COLO668 (cell line): ENCODE measurements around the gene SLC25A26.
"Not testable (repeated sequence)": the region's sequence is repeated elsewhere in the genome, so short reads cannot be mapped to it uniquely, and the experiment has no call there.

Experiments used
- DNase-seq: peaks from one replicate; lab custom pipeline; 2025; ENCODE audit not compliant: unreplicated experiment; lab: John Stamatoyannopoulos, UW

SLC25A26 gene

DNA sequence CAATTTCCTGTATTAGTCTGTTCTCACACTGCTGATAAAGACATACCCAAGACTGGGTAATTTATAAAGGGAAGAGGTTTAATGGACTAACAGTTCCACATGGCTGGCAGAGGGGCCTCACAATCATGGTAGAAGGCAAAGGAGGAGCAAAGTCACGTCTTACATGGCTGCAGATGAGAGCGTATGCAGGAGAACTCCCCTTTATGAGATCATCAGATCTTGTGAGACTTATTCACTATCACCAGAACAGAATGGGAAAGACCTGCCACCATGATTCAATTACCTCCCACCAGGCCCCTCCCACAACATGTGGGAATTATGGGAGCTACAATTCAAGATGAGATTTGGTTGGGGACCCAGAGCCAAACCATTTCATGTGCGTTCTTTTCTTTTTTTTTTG is 5.3 kb downstream of the SLC25A26 start:
- DNase-seq: not testable (repeated sequence)

DNA sequence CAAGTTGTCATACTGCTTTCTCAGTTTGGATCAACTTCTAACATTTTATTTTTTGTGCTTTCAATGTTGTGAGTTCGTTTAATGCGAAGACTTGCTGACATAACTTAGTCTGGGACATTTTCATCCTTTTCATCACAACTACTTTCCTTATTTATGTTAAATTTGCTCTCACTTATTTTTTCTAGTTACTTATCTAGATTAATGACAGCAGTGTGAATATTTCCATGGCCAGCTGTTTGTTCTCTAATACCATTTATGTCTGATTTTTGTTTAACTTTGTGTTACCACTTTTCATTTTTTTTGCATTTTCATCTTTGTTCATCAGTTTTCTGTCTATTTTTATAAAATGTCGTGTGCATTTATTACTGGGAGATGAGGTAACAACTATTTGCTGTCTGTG is 6.2 kb downstream of the SLC25A26 start:
- DNase-seq: no peak

DNA sequence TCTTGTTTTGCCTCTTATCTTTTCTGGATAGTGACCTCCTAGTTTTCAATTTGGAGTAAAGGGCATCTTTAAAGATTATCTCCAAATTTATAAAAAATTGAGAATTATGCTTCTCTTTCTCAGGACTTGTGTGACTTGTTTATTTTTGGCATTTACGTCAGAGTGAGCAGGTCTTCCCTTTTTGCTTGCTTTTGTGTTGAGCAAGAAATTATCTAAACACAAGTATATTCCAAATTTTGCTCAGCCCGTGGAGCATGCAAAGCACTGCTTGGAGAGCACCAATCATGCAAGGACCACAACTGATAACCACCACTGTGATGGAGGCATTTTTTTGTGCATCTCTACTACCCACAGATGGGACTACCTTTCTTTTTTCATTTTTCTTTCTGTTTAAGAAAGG is 7.1 kb downstream of the SLC25A26 start:
- no peak for DNase-seq

DNA sequence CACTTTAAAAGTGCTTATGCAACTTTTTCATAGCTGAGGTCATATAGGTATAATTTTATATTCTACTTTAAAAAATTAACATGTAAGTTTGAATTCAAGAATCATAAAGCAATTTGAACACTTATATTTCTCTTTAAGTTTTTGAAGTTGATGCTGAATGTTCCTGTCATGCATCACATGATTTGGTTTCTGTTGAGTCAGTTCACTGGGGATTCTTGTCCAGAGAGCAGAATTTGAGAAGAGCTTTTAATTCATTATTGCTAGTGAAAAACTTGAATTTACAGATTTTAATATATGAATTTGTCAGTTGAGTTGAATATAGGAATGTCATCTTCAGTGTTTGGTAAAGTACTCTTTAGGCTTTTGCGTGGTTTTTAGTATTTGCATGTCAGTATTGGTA is 7.9 kb downstream of the SLC25A26 start:
- no peak for DNase-seq

DNA sequence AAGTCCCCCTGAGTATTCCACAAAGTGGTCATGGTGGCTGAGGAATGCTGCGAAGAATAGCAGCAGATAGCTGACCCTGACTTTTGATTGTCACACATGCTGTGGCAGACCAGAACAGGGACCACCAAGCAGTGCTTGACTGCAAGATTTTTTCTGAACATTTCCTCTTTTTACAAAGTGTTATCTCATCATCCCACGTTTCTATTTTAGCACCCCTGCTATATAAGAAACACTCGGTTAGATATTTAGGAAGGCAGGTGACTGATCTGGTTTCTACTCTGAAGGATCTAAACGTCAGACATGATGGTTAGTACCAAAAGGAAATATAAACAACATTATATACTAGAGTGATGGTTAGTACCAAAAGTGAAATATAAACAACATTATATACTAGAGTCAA is 9.1 kb downstream of the SLC25A26 start:
- no peak for DNase-seq

DNA sequence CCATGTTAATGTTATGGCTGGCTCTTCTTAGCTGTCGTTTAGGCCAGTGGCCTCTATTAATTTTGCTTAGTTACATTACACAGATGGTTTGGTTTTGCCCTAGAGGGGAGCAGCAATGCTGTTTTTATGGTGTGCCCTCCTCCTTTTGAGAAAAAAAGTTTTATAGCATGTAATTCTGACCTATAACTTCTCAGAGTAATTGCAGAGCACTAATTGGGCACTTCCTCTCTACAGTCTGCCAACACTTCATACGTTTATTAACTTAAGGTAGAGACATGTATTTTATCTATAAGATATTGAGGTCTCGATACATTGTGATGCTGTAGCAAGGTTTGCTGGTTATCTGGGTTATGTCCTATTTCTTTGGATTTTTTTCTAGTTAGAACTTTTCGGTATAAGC is 12.2 kb downstream of the SLC25A26 start:
- DNase-seq: no peak

DNA sequence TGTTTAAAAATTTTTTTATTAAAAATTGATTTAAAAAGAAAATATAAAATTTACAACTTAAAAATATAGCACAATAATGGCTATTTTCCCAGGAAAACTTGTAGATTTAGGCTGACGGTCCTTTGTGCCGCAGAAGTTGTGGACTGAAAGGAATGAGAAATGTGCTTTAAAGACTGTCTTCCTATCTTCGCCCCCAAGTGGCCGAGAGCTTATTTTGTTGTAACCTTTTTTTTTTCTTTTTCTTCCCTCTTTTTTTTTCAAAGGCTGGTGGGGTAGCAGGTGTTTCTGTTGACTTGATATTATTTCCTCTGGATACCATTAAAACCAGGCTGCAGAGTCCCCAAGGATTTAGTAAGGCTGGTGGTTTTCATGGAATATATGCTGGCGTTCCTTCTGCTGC is 15.5 kb downstream of the SLC25A26 start:
- DNase-seq: no peak

DNA sequence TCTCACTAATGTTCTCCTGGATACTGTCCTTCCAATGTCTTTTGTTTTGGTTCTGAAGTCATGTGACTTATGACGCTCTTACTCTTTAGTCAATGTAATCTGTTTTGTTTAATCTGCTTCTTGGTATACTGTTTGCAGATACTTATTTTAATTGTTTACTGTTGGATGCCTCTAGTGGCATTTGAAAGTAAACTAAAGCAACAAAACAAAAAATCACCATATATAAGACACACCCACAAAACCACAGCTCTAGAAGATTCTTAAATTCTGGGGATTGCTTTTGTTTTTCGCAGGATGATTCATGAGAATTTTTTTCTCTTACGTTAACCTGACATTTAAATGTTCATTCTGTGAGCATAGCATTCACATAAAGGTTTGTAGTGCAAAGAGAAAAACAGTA is 16.8 kb downstream of the SLC25A26 start:
- no peak for DNase-seq

DNA sequence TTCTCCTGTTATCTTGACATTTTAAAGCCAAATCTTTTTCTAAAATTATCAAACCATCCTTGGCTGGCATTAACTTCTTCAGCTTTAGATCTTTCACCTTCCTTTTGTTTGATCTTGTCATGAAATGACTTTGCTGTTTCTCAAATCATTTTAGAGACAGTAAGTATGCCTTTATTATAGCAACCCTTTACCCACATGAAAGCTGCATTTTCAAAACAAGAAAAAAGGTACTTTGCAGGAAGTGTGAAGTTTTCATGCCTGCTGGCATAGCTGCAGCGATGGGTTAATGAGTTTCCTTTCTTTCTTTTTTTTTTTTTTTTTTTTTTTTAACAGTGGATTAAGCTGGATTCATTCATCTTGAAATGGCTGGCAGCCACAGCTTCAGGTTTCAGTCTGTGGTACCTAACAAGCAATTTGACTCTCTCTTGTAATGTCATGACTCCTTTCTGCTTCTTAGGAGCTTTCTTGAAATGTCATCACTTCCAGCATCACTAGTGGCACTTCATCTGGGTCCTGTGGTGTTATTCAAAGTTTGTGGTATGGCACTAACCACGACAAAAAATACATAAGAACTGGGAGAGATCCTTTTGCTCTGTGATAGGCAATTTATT is 18.8 kb downstream of the SLC25A26 start:
- DNase-seq: no peak

DNA sequence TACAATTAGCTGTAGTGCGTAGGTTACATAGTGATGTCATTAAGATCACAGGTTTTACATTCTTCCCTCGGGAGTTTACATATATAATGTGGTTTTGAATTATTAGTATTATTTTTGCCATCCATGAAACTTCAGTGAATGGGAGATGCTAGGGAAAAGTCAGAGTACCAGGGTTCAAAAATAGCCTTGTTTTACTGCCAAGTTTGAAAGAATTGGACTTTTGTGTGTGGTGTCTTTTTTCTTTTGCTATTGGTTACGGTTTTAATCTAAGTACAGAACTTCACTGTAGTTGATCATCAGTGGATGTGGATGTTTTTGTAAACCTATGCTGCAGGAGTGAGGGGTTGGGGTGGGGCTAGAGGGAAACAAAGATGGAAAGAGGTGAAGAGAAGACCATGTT is 20.7 kb downstream of the SLC25A26 start:
- DNase-seq: no peak

DNA sequence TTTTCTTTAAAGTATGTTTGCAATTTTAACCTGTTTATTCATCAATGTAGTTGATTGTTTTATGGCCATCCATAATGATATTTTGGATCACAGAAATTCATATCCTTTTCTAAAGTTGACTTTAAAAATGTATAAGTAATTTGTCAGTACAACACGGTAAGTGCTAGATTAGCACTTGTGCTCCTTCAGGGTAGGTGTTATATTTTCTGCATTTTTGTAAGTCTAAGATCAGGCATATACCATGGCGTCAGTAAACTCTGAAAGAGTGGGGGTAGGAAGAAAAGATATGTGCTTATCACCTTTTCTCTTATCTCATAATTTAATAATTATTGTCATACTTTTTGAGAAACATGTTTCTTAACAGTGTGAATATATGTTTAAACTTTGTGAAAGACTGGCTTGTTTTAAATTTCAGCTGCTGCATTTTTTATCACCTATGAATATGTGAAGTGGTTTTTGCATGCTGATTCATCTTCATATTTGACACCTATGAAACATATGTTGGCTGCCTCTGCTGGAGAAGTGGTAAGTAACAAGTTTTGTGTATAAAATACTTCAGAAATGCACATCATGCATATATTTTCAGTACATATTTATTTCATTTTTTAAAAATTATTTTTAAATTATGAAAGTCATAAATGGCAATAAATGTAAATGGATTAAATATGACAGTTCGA is 22.1 kb downstream of the SLC25A26 start:
- no peak for DNase-seq

DNA sequence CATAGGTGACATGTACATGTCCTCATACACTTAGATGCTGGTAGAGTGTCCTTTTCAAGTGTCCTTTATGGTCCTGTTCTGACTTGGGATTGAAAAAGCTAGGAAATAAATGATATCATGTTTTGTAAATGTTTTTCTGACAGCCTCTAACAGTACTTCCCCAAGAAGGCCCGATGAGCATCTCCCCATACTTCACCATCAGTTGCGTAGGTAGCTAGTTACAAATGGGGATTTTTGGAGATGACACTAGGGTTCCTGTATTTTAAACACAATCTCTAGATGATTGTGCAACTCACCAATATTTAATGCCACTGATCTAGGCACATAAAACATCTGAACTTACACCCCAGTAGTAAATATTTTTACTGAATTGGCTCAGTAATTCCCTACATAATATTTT is 27.8 kb downstream of the SLC25A26 start:
- DNase-seq: no peak

DNA sequence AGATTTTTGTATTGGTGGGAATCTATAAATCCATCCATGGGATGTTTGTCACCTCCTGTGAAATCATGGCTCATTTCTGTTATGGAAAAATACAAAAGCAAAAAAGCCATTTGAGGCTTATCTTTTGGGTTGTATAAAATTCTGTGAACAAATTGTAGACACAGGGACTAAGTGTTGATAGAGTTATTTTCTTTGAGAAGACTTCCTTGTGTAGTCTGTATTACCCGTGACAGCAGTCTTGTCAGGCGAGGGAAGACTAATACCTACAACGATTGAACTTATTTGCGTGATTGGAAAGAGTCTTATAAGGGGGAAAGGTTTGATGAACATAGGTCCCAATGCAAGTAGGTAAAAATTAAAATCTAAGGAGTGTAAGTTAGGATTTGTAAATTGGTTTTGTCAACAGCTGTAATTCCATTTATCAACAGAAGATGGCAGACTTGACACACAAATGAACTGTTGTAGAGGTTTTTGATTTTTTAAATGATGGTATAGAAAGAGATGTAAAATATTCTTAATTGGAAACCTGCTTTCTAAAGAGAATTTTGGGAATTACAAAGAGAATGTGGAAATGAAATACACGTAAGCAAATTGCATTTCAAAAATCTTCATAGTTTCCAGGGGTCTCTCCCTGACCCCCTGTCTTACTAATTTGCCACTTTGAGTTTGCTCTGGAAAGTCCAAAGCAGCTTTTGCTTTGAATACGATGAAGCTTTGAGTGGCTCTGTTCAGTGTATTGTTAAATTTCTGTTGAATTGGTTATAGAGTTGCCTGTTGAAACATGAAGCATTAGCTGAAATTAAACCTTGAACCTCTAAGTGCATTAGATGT is 33.2 kb downstream of the SLC25A26 start:
- no peak for DNase-seq

DNA sequence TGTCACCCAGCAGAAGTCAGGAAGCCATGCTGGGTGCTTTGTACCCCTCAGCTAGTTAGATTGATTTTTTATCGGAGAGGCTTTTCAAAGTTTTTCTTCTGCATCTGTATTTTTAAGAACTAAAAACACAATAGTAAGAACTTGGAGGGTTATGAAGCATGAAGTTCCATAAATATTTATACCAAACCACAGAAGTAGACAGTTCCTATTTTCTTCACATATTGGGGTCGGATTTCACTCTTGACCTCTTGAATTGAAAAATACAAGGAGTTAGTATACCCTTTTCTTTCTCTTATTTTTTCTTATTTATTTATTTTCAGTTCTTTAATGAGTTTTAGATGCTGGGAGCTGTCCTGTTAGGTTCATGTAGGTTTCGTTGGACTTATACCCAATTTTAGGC is 35.1 kb downstream of the SLC25A26 start:
- no peak for DNase-seq

DNA sequence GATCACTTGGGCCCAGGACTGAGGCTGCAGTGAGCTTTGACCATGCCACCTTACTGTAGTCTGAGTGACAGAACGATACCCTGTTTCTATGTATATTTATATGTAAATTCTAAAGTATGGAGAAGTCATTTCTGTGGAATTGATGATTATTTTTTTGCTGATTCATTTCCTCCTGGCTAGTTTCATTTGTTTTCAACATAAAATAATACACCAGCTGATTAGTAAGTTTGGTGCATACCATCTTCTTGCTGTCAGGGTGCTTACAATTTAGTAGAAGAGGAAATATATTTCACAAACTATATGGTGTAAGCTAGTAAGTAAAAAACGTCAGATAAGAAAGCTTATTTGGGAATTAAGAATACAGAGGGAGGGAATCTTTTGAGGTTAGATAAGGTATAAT is 36.0 kb downstream of the SLC25A26 start:
- DNase-seq: no peak

DNA sequence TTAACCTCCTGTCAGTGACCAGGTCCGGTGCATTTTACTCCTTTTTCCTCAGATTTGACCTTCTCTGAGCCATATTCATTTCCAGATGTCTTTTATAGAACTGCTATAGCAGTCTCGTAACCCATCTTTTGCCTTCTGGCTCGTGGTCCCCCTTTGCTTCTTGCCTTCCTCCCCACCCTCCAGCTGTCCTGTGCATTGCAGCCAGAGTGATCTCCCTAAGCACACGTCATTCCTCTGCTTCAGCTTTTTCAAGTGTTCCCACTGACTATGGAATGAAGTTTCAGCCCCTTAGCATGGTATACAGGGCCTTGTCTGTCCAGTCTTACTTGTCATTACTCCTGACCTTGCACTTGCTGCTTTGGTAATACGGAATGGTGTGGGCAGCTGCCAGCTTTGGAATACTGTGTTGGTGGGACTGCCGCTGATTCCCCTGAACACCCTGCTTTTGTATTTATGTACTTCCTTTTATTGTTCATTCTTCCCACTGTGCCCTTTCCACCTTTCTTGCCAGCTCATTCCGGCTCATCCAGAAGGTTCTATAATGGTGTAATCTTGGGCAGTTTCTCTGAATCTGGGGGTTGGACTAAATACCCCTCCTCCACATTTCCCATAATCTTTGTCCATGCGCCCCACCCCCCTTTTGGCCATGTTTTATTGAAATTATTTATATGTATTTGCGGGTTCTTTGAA is 38.9 kb downstream of the SLC25A26 start:
- no peak for DNase-seq

DNA sequence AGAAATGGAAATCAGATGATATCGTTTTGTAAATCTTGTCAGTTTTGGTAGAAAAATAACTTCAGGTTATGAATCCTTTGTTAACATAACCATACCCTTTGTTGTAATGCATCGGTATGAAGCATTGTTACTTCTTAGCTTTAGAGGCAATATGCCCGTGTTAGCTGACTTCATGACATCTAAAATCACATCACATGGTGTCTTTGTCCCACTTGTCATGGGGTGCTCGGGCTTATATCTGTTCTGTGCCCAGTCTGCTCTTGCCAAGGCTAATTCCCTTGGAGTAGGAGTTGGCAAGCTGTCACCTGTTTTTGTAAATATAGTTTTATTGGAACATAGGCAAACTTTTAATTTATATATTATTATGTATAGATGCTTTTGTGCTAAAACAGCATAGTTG is 39.6 kb downstream of the SLC25A26 start:
- DNase-seq: no peak

DNA sequence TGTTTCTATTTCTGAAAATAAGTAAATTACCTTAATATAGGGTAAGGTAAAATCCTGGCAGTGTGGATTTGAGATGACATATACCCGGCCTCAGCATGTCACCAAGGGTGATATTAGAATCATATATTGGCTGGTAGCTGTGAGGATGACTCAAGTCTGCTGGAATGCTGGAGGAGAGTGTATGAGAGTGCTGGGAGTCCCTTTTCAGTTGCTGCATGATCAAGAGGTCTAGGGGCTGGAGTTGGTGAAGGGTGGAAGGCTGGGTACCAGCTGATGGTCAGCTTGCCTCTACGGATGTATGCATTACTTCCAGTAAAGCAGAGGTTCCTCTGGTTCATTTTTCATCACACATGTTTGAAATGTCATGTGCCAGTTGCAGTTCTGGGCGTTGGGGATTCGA is 40.6 kb downstream of the SLC25A26 start:
- DNase-seq: no peak

DNA sequence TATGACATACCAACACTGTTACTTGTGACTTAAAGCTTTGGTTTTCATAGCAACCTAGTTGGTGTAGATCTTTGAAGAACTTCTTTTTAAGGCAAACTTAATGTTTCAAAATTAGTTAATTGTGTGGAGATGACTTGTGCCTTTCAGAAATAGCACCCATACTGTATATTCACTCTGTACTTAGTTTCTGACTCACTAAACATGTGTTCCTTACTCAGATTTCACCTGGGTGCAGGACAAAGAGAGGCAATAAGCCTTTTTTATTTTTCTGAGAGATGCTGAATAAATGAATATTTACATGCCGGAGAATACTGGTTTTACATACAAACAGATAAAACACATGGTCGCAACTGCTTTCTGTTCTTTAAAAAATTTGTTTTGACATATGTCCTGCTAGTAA is 44.8 kb downstream of the SLC25A26 start:
- no peak for DNase-seq

DNA sequence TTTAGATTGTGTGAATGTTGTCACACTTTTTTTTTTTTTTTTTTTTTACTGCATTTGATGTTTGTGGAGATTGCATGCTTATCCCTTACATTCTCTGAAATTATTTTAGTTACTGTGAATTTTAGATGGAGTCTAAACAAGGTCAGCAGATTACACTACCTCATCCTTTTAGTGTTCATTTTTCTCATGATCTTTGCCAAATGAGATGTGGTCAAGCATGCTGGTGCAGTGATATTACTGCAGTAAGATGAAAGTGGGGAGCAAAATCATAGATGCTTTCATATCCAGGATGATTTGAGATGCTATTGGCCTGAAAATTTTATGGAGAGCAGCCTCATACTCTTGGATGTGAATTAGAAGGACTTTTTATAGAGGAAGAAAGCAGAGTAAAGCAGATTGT is 45.8 kb downstream of the SLC25A26 start:
- DNase-seq: no peak

DNA sequence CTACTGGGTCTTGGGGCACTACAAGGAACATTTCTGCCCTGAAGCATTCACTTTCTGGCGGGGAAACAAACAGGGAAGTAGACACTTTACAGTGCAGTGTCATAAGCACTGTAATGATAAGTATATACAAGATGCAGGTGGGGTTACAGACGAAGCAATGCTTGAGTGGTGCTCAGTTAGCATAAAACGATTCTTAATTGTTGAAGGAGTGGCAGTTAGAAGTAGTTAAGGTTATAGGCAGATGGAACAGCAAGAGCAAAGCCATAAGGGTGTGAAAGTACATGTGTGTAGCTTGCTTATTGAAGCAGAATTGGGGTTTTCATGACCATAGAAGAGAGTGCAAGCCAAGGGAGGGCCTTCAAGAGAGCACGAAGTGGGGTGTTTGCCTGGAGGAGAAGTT is 46.2 kb downstream of the SLC25A26 start:
- DNase-seq: no peak

DNA sequence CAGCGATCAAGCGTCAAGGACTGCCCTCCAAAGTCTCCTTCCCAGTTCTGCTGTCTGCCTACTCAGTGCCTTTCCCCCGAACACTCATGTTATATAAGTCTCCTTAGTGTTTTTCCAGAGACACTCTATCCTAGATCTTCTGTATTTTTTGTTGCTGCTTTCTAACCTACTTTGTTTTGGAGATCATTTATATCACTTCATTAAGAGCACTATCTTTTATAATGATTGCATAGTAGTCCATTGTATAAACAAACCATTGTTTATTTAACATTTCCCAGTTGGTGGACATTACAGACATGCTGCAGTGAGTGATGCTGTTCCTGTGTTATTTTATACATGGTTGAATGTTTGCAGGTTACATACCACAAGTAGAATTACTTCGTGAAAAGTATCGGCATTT is 47.1 kb downstream of the SLC25A26 start:
- no peak for DNase-seq
